ENCODE data around the gene DCAF8L2. TPM values are rescaled to one million over a fixed set of nuclear protein-coding genes. Genes with fewer than 3 reads are reported as not detected.
A peak's percentile ranks its signal among the peaks of the same experiment; 100 is the strongest.

Gene DCAF8L2
- total RNA-seq, 1 experiment from 2014 or later: not detected

GRCh38 chrX:27549688-27550087, 40.5 kb upstream of the DCAF8L2 start:
- Histone ChIP-seq H3K9me2 (replicated peaks; ENCODE audit: low read length) (no peaks in the 10 kb centered on the region), H3K4me1 (ENCODE audit: insufficient read depth, low read length) (no peaks in the 10 kb centered on the region), H3K9me3 (ENCODE audit: low read length) (no peaks in the 10 kb centered on the region), H3K9ac (ENCODE audit: low read length) (no peak overlapping the region), H3K36me3 (ENCODE audit: low read depth, low read length) (no peaks in the 10 kb centered on the region), H2AFZ (ENCODE audit: low read length) (no peak overlapping the region), H3K4me2 (ENCODE audit: low read length) (no peak overlapping the region), H3K79me2 (ENCODE audit: low read length) (no peaks in the 10 kb centered on the region), H3F3A (ENCODE audit: low read length, unreplicated experiment) (no peaks in the 10 kb centered on the region), H3K4me3 (ENCODE audit: low read length) (no peak overlapping the region), H3K27me3 (ENCODE audit: low read length) (no peaks in the 10 kb centered on the region), H3K27ac (ENCODE audit: low read length) (no peak overlapping the region), H4K20me1 (ENCODE audit: low read length) (no peaks in the 10 kb centered on the region)
- TF ChIP-seq EZH2 (IDR thresholded peaks at IDR 0.05; ENCODE audit: low read length, unreplicated experiment) (no peak), EZH2phosphoT487 (IDR thresholded peaks at IDR 0.05; ENCODE audit: borderline replicate concordance, low read length) (no peak)
- no peak for ATAC-seq
- no peak for DNase-seq
- intact Hi-C loops (cut with micrococcal nuclease): no loop called here
- ChIA-PET CTCF (no interaction called here), POLR2A (ENCODE audit: unreplicated experiment) (no interaction called here)
- no TSS peak for BruUV-seq (replicated peaks)

GRCh38 chrX:27555514-27555913, 34.6 kb upstream of the DCAF8L2 start:
- TF ChIP-seq EZH2phosphoT487 (IDR thresholded peaks at IDR 0.05; ENCODE audit: borderline replicate concordance, low read length) (no peak), CTCF (conservative IDR thresholded peaks at IDR 0.05; ENCODE audit: low read depth, low read length) (peak; percentile 66), EZH2 (IDR thresholded peaks at IDR 0.05; ENCODE audit: low read length, unreplicated experiment) (no peak)
- H3K4me3 ChIP-seq (ENCODE audit: low read length): no peak overlapping the region
- DNase-seq (peak; percentile 67), ATAC-seq (peak; percentile 57)
- ChIA-PET CTCF (no interaction called here), POLR2A (ENCODE audit: unreplicated experiment) (no interaction called here)
- no peaks in the 10 kb centered on the region for H3K36me3 ChIP-seq (ENCODE audit: low read depth, low read length)
- H3K9me2 ChIP-seq (replicated peaks; ENCODE audit: low read length): no peaks in the 10 kb centered on the region
- H3K4me2 ChIP-seq (ENCODE audit: low read length): no peak overlapping the region
- no peaks in the 10 kb centered on the region for H3F3A ChIP-seq (ENCODE audit: low read length, unreplicated experiment)
- no peak overlapping the region for H3K27ac ChIP-seq (ENCODE audit: low read length)
- no TSS peak for BruUV-seq (replicated peaks)
- no peaks in the 10 kb centered on the region for H4K20me1 ChIP-seq (ENCODE audit: low read length)
- H3K4me1 ChIP-seq (ENCODE audit: insufficient read depth, low read length): no peaks in the 10 kb centered on the region
- H3K79me2 ChIP-seq (ENCODE audit: low read length): no peaks in the 10 kb centered on the region
- intact Hi-C loops (cut with micrococcal nuclease): no loop called here
- no peaks in the 10 kb centered on the region for H3K9me3 ChIP-seq (ENCODE audit: low read length)
- H2AFZ ChIP-seq (ENCODE audit: low read length): no peak overlapping the region
- no peaks in the 10 kb centered on the region for H3K27me3 ChIP-seq (ENCODE audit: low read length)
- H3K9ac ChIP-seq (ENCODE audit: low read length): no peak overlapping the region

- no peaks in the 10 kb centered on the region for H4K20me1 ChIP-seq (ENCODE audit: low read length)
- BruUV-seq (replicated peaks): no TSS peak
- no peak overlapping the region for H3K9ac ChIP-seq (ENCODE audit: low read length)
- H3F3A ChIP-seq (ENCODE audit: low read length, unreplicated experiment): no peaks in the 10 kb centered on the region
- no peaks in the 10 kb centered on the region for H3K36me3 ChIP-seq (ENCODE audit: low read depth, low read length)
- no peaks in the 10 kb centered on the region for H3K4me1 ChIP-seq (ENCODE audit: insufficient read depth, low read length)
- H3K27me3 ChIP-seq (ENCODE audit: low read length): no peaks in the 10 kb centered on the region
- no peaks in the 10 kb centered on the region for H3K79me2 ChIP-seq (ENCODE audit: low read length)
- ChIA-PET CTCF (no interaction called here), POLR2A (ENCODE audit: unreplicated experiment) (no interaction called here)
- no peak overlapping the region for H3K4me2 ChIP-seq (ENCODE audit: low read length)
- no peak overlapping the region for H3K4me3 ChIP-seq (ENCODE audit: low read length)
- no peak overlapping the region for H2AFZ ChIP-seq (ENCODE audit: low read length)
- intact Hi-C loops (cut with micrococcal nuclease): no loop called here
- no peak overlapping the region for H3K27ac ChIP-seq (ENCODE audit: low read length)
- no peaks in the 10 kb centered on the region for H3K9me3 ChIP-seq (ENCODE audit: low read length)
- no peaks in the 10 kb centered on the region for H3K9me2 ChIP-seq (replicated peaks; ENCODE audit: low read length)
- ATAC-seq: no peak
- no peak for TF ChIP-seq EZH2 (IDR thresholded peaks at IDR 0.05; ENCODE audit: low read length, unreplicated experiment)
- TF ChIP-seq EZH2phosphoT487 (IDR thresholded peaks at IDR 0.05; ENCODE audit: borderline replicate concordance, low read length): no peak
- no peak for TF ChIP-seq CTCF (conservative IDR thresholded peaks at IDR 0.05; ENCODE audit: low read depth, low read length)
- DNase-seq: no peak
These were observed 24.2 kb upstream of the DCAF8L2 start for GRCh38 chrX:27565992-27566391.
